ENCODE results near the gene CXCL13.

GRCh38 chr4:77586951-77587383 lies 18.7 kb upstream of the CXCL13 start:
- TF ChIP-seq CTCF (IDR thresholded peaks at IDR 0.05): no peak
- no peak for TF ChIP-seq POLR2A (IDR thresholded peaks at IDR 0.05)

Data from esophagus squamous epithelium (tissue), 4 donors.